GM13976 (cell line): ENCODE data around the gene ANKRD65.
A peak's percentile ranks its signal among the peaks of the same experiment; 100 is the strongest.
"Not testable (repeated sequence)": the region's sequence is repeated elsewhere in the genome, so short reads cannot be mapped to it uniquely, and the experiment has no call there.

Experiments
- DNase-seq: peaks from one replicate; pipeline ENCODE4 v3.0.0; 2012; ENCODE audit warnings: low spot score
- in situ Hi-C: fragments of 300-500 bp; cut with MboI; formaldehyde crosslinking; loops from one replicate; pipeline ENCODE4 v1.12.0; 2022; ENCODE audit warnings: low sequenced_read_pairs, mixed read lengths, inconsistent platforms; ENCODE audit not compliant: unreplicated experiment
- TF ChIP-seq, protein P1 (sequence below): IDR thresholded peaks from 2 replicates; pipeline ENCODE4 v1.5.1; 2012; ENCODE audit warnings: borderline replicate concordance, mild to moderate bottlenecking; ENCODE audit not compliant: insufficient read depth; ENCODE audit errors: extremely low read depth, missing control alignments, control extremely low read depth

The ANKRD65 gene

DNA sequence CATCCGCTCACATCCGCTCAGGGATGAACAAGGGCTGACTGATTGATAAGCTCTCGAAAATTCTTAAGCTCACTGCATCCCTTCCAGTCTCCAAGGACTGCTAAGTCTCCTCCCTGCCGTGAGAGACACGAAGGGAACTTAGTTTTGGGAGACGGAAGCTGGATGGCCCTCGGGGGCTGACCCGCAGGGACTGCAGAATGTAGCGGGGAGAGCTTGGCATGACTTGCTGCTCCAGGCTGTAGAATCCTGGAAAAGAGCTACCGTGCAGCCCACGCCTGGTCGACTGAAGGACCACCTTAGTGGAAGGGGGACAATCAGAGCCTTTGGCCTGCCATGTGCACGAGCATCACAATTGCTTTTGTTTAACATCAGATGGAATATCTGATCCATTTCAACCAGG is 5.3 kb downstream of the ANKRD65 start:
- in situ Hi-C loops = no loop called here
- DNase-seq = no peak
- TF ChIP-seq, protein P1, sequence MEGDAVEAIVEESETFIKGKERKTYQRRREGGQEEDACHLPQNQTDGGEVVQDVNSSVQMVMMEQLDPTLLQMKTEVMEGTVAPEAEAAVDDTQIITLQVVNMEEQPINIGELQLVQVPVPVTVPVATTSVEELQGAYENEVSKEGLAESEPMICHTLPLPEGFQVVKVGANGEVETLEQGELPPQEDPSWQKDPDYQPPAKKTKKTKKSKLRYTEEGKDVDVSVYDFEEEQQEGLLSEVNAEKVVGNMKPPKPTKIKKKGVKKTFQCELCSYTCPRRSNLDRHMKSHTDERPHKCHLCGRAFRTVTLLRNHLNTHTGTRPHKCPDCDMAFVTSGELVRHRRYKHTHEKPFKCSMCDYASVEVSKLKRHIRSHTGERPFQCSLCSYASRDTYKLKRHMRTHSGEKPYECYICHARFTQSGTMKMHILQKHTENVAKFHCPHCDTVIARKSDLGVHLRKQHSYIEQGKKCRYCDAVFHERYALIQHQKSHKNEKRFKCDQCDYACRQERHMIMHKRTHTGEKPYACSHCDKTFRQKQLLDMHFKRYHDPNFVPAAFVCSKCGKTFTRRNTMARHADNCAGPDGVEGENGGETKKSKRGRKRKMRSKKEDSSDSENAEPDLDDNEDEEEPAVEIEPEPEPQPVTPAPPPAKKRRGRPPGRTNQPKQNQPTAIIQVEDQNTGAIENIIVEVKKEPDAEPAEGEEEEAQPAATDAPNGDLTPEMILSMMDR = no peak

DNA sequence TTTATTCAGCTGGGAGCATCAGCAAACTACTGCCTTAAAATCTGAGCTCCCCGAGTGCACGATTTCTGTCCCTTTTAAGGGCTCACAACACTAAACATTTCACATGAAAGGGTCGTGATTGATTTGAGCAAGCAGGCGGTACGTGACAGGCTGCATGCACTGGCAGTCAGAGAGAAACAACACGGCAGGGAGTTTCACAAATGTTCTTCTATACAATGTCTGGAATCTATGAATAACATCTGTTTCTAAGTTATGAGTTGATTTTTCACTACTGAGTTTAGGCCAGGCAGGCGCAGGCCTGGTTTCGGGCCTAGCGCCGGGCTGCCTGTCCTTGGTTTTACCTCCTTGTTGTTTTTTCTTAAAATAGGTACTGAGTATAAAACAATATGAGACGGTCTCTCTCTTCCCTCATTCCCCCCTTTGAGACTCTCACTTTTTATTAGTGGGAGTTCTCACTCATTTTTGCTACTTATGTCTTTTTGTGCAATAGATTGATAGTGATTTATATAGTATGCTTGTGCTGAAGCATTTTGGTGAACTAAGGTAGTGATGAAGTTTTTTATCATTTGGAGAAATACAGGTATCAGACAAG is 8.7 kb downstream of the ANKRD65 start:
- in situ Hi-C loops, DNase-seq: not testable (repeated sequence)

DNA sequence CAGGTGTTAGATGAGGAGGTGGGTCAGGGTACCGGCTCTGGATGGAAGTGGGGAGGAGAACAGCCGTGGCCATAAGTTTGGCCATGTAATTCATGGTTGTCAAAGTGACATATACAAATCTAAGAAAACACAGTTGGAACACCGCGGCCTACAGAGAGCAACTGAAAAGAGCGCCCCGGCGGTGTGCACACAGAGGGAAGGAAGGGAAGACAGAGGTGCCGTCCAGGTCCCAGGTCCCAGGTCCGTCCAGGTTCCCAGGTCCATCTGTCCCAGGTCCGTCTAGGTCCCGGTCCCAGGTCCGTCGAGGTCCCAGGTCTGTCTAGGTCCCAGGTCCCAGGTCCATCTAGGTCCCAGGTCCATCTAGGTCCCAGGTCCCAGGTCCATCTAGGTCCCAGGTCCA is 9.4 kb downstream of the ANKRD65 start:
- TF ChIP-seq, protein P1 = no peak
- DNase-seq = no peak
- in situ Hi-C loops = no loop called here

DNA sequence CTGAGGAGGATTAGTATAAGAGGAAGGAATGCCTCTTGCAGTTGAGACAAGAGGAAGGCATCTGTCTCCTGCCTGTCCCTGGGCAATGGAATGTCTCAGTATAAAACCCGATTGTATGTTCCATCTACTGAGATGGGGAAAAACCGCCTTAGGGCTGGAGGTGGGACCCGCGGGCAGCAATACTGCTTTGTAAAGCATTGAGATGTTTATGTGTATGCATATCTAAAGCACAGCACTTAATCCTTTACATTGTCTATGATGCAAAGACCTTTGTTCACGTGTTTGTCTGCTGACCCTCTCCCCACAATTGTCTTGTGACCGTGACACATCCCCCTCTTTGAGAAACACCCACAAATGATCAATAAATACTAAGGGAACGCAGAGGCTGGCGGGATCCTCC is 10.8 kb downstream of the ANKRD65 start:
- DNase-seq, in situ Hi-C loops: not testable (repeated sequence)

DNA sequence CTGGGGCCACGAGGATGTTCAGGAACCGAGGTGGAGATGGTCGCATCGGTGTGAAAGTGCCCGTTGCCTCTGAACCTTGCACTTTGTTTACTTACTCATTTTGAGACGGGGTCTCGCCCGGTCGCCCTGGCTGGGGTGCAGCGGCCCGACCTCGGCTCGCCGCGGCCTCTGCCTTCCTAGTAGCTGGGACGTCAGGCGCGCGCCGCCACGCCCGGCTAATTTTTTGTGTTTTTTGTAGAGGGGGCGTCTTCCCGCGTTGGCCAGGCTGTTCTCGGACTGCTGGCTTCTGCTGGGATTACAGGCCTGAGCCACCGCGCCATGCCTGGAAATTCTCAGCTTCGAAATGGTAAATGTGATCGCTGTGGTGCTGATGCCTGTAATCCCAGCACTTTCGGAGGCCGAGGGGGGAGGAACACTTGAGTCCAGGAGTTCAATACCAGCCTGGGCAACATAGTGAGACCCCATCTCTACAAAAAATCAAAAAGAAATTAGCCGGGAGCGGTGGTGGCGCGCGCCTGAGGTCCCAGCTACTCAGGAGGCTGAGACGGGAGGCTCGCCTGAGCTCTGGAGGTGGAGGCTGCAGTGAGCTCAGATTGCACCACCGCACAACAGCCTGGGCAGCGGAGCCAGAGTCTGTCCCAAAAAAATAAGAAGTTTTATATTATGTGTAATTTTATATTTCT is 13.3 kb downstream of the ANKRD65 start:
- in situ Hi-C loops = no loop called here
- DNase-seq = peak; percentile 53
- TF ChIP-seq, protein P1 = no peak

DNA sequence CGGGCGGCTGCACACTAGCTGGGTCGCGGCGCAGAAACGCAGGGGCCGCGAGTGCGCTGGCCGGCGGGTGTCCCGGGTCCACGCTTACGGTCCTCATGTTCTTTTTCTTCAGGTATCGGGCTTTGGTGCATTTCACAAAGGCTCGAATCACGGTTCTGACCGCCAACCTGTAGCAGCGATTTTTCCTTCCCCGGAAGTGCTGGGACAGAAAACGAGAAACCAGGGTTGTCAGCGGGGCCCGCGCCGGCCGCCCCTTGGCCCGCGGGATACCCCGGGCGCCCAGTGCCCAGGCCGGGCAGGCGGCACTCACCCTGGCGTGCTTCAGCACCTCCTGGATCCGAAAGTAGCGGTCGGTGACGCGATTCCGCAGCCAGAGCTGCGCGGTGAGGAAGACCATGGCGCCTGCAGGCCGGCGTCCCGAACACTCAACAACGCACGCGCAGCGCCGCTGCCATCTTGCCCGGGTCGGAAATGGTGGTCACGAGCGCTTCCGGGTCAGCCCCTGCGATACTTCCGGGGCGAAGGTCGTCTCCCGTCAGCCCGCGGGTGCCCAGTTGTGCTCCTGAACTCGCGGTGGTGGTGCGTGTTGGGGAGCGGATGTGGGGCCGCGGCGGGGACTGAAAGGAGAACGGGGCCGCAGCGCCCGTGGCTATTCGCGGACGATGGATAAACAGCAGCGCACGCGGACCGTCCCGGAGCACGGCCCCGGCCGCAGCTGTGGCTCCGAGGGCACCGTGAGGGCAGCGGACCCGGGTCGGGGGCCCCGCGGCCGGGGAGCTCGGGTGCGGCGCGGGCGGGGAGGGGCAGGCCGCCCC is 14.0 kb downstream of the ANKRD65 start, which contains the start of gene MRPL20:
TSS of gene MRPL20 (minus strand) at position 473 of the 815 bp plus-strand sequence. CDS start at position 397, 76 bp downstream.
- DNase-seq = peak; percentile 98
- in situ Hi-C loops = no loop called here
- TF ChIP-seq, protein P1 = no peak

DNA sequence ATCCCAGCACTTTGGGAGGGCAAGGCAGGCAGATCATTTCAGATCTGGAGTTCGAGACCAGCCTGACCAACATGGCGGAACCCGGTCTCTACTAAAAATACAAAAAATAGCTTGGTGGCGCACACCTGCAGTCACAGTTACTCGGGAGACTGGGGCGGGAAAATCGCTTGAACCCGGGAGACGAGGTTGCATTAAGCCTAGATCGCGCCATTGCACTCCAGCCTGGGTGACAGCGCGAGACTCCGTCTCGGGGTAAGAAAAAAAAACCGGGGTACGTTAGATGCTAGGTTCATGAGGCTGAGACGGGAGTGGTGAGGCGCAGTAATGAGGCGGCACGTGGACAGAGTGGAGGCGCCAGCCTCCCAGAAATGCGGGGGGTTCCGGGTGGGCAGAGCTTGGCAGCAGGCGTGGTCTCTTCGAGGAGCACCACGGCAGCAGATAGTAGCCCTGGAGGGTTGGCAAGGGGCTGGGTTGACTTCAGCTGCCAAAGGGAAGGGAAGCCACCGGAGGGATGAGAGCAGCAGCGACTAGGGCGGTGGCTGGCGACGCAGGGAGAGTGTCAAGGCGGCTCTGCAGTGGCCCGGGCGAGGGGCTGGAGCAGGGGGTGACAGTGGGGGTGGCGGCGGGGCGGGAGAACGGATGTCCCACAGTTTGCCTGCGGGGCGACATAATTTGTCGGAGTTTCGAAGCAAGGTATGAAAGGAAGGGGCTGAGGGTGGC is 14.8 kb downstream of the ANKRD65 start:
- in situ Hi-C loops = no loop called here
- DNase-seq = no peak

More for the DNA sequence above, 14.8 kb downstream of the ANKRD65 start:
- TF ChIP-seq, protein P1 = no peak
